LNCaP clone FGC (cell line): ENCODE measurements around the gene CSF3R.

Experiments used
- DNase-seq: peaks from one replicate; pipeline ENCODE4 v3.0.0-alpha.2; 2011; ENCODE audit warnings: low read depth
- H3K4me3 ChIP-seq: 2 replicates; pipeline ENCODE4 v1.5.1; 2011; ENCODE audit warnings: mild to moderate bottlenecking, low read depth, low read length, control low read depth
- TF ChIP-seq, protein P1 (sequence below): IDR thresholded peaks from 2 replicates; pipeline ENCODE4 v1.5.1; 2012; ENCODE audit warnings: mild to moderate bottlenecking; ENCODE audit not compliant: control insufficient read depth, insufficient read depth; ENCODE audit errors: extremely low read depth

Gene CSF3R

DNA sequence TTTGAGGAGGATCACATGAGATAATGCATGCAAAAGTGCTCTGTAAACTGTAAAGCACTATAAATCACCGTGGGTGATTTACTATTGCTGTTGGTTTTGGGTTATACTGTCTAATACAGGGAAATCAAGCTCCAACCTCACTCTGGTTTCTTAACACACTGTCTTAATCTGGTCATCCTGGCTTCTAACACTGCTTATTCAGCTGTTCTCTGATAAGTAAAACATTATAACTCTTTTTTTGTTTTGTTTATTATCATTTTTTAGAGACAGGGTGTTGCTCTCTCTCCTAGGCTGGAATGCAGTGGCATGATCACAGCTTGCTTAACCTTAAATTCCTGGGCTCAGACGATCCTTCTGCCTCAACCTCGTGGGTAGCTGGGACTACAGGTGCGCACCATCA, 63.1 kb downstream of the CSF3R start:
- H3K4me3 ChIP-seq: no peak overlapping the region
- no peak for DNase-seq
- TF ChIP-seq, protein P1, sequence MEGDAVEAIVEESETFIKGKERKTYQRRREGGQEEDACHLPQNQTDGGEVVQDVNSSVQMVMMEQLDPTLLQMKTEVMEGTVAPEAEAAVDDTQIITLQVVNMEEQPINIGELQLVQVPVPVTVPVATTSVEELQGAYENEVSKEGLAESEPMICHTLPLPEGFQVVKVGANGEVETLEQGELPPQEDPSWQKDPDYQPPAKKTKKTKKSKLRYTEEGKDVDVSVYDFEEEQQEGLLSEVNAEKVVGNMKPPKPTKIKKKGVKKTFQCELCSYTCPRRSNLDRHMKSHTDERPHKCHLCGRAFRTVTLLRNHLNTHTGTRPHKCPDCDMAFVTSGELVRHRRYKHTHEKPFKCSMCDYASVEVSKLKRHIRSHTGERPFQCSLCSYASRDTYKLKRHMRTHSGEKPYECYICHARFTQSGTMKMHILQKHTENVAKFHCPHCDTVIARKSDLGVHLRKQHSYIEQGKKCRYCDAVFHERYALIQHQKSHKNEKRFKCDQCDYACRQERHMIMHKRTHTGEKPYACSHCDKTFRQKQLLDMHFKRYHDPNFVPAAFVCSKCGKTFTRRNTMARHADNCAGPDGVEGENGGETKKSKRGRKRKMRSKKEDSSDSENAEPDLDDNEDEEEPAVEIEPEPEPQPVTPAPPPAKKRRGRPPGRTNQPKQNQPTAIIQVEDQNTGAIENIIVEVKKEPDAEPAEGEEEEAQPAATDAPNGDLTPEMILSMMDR: no peak

GRCh38 chr1:36419140-36419539, 63.6 kb downstream of the CSF3R start:
- DNase-seq: no peak
- no peak overlapping the region for H3K4me3 ChIP-seq
- TF ChIP-seq, protein P1: no peak

DNA sequence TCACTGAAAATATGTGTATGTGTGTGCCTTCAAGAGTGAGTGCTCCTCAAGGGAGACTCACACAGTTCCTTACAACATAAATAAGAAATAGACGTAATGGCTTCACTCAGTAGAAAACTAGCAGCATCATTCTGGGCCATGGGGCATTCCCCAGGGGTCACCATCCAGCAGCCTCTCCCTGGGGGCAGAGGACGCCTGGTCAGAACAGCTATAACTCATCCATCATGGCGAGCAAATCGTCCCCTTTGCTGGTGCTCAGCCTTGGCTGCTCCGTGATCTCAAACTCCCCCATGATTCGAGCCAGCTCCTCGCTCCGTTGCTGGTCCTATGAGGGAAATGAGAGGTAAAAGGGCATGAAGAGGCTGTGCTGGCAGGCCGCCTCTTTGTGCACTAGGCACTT, 64.8 kb downstream of the CSF3R start:
- DNase-seq: no peak
- TF ChIP-seq, protein P1: no peak
- H3K4me3 ChIP-seq: no peak overlapping the region
